Panc1 (cell line): ENCODE measurements around the gene ZNF74.

Experiments used
- CTCF ChIP-seq: fragments of 450-650 bp; IDR thresholded peaks from 2 replicates; pipeline ENCODE4 v1.5.1; 2017; ENCODE audit warnings: mild to moderate bottlenecking
- POLR2AphosphoS5 ChIP-seq: IDR thresholded peaks from 2 replicates; pipeline ENCODE4 v1.6.1; 2012; ENCODE audit warnings: mild to moderate bottlenecking, low read depth, low read length, moderate library complexity
- TF ChIP-seq, protein P1 (sequence below), 2 experiments: IDR thresholded peaks; 2 replicates each; pipeline ENCODE4 v1.6.1; 2011 to 2012; ENCODE audit warnings: low read depth in 2 of 2, control low read depth in 1 of 2, low read length in 1 of 2, mild to moderate bottlenecking in 1 of 2, moderate library complexity in 1 of 2; ENCODE audit not compliant: insufficient read depth in 1 of 2

DNA sequence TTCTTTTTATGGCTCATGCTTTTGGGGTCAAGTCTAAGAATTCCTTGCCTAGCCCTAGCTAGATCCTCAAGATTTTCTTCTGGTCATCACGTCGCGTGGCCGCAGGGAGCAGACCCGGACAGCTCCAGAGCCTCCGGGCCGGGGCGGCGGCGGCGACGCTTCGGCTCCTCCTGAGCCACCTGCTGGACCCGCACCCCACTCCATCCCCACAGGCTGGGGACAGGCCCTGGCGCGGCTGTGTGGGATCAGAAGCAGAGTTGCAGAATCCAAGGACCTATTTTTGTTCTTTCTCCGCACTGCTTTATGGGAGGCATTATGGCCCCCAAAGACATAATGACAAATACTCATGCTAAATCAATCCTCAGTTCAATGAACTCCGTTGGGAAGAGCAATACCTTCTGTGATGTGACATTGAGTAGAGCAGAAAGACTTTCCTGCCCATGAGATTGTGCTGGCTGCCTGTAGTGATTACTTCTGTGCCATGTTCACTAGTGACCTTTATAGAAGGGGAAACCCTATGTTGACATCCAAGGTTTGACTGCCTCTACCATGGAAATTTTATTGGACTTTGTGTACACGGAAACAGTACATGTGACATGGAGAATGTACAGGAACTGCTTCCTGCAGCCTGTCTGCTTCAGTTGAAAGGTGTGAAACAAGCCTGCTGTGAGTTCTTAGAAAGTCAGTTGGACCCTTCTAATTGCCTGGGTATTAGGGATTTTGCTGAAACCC is 56.0 kb downstream of the ZNF74 start:
- no peak for TF ChIP-seq POLR2AphosphoS5
- no peak for TF ChIP-seq CTCF
- TF ChIP-seq, protein P1, sequence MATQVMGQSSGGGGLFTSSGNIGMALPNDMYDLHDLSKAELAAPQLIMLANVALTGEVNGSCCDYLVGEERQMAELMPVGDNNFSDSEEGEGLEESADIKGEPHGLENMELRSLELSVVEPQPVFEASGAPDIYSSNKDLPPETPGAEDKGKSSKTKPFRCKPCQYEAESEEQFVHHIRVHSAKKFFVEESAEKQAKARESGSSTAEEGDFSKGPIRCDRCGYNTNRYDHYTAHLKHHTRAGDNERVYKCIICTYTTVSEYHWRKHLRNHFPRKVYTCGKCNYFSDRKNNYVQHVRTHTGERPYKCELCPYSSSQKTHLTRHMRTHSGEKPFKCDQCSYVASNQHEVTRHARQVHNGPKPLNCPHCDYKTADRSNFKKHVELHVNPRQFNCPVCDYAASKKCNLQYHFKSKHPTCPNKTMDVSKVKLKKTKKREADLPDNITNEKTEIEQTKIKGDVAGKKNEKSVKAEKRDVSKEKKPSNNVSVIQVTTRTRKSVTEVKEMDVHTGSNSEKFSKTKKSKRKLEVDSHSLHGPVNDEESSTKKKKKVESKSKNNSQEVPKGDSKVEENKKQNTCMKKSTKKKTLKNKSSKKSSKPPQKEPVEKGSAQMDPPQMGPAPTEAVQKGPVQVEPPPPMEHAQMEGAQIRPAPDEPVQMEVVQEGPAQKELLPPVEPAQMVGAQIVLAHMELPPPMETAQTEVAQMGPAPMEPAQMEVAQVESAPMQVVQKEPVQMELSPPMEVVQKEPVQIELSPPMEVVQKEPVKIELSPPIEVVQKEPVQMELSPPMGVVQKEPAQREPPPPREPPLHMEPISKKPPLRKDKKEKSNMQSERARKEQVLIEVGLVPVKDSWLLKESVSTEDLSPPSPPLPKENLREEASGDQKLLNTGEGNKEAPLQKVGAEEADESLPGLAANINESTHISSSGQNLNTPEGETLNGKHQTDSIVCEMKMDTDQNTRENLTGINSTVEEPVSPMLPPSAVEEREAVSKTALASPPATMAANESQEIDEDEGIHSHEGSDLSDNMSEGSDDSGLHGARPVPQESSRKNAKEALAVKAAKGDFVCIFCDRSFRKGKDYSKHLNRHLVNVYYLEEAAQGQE (IDR thresholded peaks at IDR 0.05; ENCODE audit: insufficient read depth in 1 of 2, low read depth in 2 of 2, low read length in 1 of 2): no peak
